Endothelial cell of umbilical vein (primary cell): ENCODE measurements around the gene C1RL.

Experiments
- CTCF ChIP-seq, 2 donors: IDR thresholded peaks; 1 replicate in 1 of 2; 2 replicates in 1 of 2; pipeline ENCODE4 v1.5.1; 2011; ENCODE audit warnings: low read length in 2 of 2, mild to moderate bottlenecking in 2 of 2, moderate library complexity in 2 of 2, control low read depth in 1 of 2, inconsistent platforms in 1 of 2, low read depth in 1 of 2; ENCODE audit not compliant: insufficient read depth in 1 of 2; ENCODE audit errors: extremely low read depth in 1 of 2
- MAX ChIP-seq: IDR thresholded peaks from 2 replicates; pipeline ENCODE4 v1.6.1; 2011; ENCODE audit not compliant: insufficient read depth, insufficient read length
- POLR2A ChIP-seq: IDR thresholded peaks from 2 replicates; pipeline ENCODE4 v1.6.1; 2012; ENCODE audit warnings: low read depth, mild to moderate bottlenecking, control low read depth, low read length
- POLR2AphosphoS5 ChIP-seq: IDR thresholded peaks from 2 replicates; pipeline ENCODE4 v1.6.1; 2012; ENCODE audit warnings: low read depth, mild to moderate bottlenecking, control low read depth, low read length, moderate library complexity; ENCODE audit not compliant: insufficient read depth

DNA sequence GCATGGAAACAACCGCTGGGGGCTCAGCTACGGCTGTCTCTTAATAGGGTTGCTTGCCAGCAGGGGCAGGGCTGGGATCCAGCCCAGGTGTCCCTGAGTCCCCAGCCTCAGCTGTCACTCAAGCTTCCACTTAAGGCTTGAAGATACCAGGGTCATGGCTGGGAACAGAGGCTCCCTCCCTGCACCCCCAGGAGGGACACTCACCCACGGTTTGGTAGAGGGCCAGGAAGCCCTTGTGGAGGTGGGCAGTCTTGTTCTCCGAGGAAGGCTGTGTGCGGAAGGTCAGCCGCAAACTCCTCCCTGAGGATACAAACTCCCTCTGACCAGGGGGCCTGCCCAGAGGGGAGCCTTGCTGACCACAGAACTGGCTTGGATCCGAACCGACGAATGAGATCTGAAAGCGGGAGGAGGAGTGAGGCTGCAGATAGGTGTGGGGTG, 7.3 kb downstream of the C1RL start:
- TF ChIP-seq CTCF (IDR thresholded peaks at IDR 0.05; ENCODE audit: extremely low read depth in 1 of 2, insufficient read depth in 1 of 2, low read depth in 1 of 2, low read length in 2 of 2) (no peak), POLR2AphosphoS5 (no peak), POLR2A (no peak), MAX (no peak)
